PC-9 (cell line): ENCODE data around the gene GOLIM4. TPM values are rescaled to one million over a fixed set of nuclear protein-coding genes. Genes with fewer than 3 reads are reported as not detected.

ENCODE experiments used
- Bru-seq: library from RNA; stranded (reverse); fragments of 400-500 nt; gene quantifications from one replicate; lab custom pipeline; 2021; lab: Mats Ljungman, UMichigan
- BruChase-seq, 2 experiments: library from RNA; stranded (reverse); fragments of 400-500 nt; gene quantifications; one replicate each; lab custom pipeline; 2021; lab: Mats Ljungman, UMichigan
- BruUV-seq: library from RNA; stranded (reverse); fragments of 400-500 nt; replicated peaks from 2 replicates; lab custom pipeline; 2021; lab: Mats Ljungman, UMichigan
- CTCF ChIA-PET: fragments of 300-600 bp; sonication (Branson Sonifier 250); formaldehyde crosslinking; loops from one replicate; lab custom pipeline; 2022; ENCODE audit warnings: antibody characterized with exemption; lab: Charles Lee
- POLR2A ChIA-PET: fragments of 300-600 bp; sonication (Branson Sonifier 250); formaldehyde crosslinking; loops from one replicate; lab custom pipeline; 2022; ENCODE audit warnings: antibody characterized with exemption; ENCODE audit not compliant: unreplicated experiment; lab: Charles Lee
- DNase-seq, 2 experiments: peaks; one replicate each; pipeline versions ENCODE4 v3.0.0 to v3.0.0-alpha.2; 2015 to 2022; ENCODE audit warnings: mixed read lengths in 1 of 2
- H2AFZ ChIP-seq: fragments of 200-600 bp; sonication (generic); 2 replicates; pipeline ENCODE4 v1.8.1; 2017; ENCODE audit warnings: antibody characterized with exemption
- H3F3A ChIP-seq: fragments of 200-600 bp; sonication (generic); 2 replicates; pipeline ENCODE4 v1.8.1; 2017; ENCODE audit warnings: antibody characterized with exemption, mild to moderate bottlenecking, low read depth; ENCODE audit not compliant: insufficient read depth
- H3K27ac ChIP-seq: fragments of 200-600 bp; sonication (generic); 2 replicates; pipeline ENCODE4 v1.6.1; 2016; ENCODE audit warnings: mixed run types
- H3K27me3 ChIP-seq: fragments of 200-600 bp; sonication (generic); 2 replicates; pipeline ENCODE4 v1.6.1; 2016; ENCODE audit warnings: low read depth, mixed run types; ENCODE audit not compliant: insufficient read depth
- H3K36me3 ChIP-seq: fragments of 200-600 bp; sonication (generic); 2 replicates; pipeline ENCODE4 v1.6.1; 2016; ENCODE audit warnings: low read depth, mixed run types
- H3K4me1 ChIP-seq: fragments of 200-600 bp; sonication (generic); replicated peaks from 2 replicates; pipeline ENCODE4 v1.6.1; 2016; ENCODE audit warnings: mixed run types; ENCODE audit not compliant: insufficient read depth
- H3K4me2 ChIP-seq: fragments of 200-600 bp; sonication (generic); 2 replicates; pipeline ENCODE4 v1.6.1; 2017; ENCODE audit warnings: mixed run types
- H3K4me3 ChIP-seq: fragments of 200-600 bp; sonication (generic); 2 replicates; pipeline ENCODE4 v1.6.1; 2016; ENCODE audit warnings: mixed run types
- H3K79me2 ChIP-seq: fragments of 200-600 bp; sonication (generic); 2 replicates; pipeline ENCODE4 v1.6.1; 2017; ENCODE audit warnings: low read depth, mixed run types
- H3K9me2 ChIP-seq: fragments of 200-600 bp; sonication (generic); 2 replicates; pipeline ENCODE4 v1.8.1; 2017; ENCODE audit warnings: mild to moderate bottlenecking; ENCODE audit not compliant: insufficient read depth
- H3K9me3 ChIP-seq: fragments of 200-600 bp; sonication (generic); 2 replicates; pipeline ENCODE4 v1.8.1; 2016; ENCODE audit warnings: low read depth; ENCODE audit not compliant: insufficient read depth
- H4K20me1 ChIP-seq: fragments of 200-600 bp; sonication (generic); 2 replicates; pipeline ENCODE4 v1.8.1; 2017; ENCODE audit not compliant: insufficient read depth
- EZH2 ChIP-seq: fragments of 200-600 bp; sonication (generic); IDR thresholded peaks from 2 replicates; pipeline ENCODE4 v1.8.0; 2017; ENCODE audit warnings: antibody characterized with exemption, low read depth
- intact Hi-C: fragments of 100-400 bp; cut with micrococcal nuclease; formaldehyde crosslinking; loops from one replicate; pipeline ENCODE4 v1.10.0; 2022; ENCODE audit not compliant: unreplicated experiment
- long read RNA-seq: library from polyadenylated mRNA; stranded (forward); transcript quantifications from one replicate; pipeline ENCODE4 v2.0.0, GENCODE V29; 2022
- total RNA-seq: library from RNA; stranded (reverse); gene quantifications from 2 replicates; pipeline ENCODE4 v1.2.3, GENCODE V29; 2021
- TF ChIP-seq, protein P1 (sequence below): fragments of 200-600 bp; sonication (generic); conservative IDR thresholded peaks from 2 replicates; pipeline ENCODE4 v1.6.1; 2017; ENCODE audit warnings: mixed run types, antibody characterized with exemption, mild to moderate bottlenecking, moderate library complexity

The GOLIM4 gene, protein sequence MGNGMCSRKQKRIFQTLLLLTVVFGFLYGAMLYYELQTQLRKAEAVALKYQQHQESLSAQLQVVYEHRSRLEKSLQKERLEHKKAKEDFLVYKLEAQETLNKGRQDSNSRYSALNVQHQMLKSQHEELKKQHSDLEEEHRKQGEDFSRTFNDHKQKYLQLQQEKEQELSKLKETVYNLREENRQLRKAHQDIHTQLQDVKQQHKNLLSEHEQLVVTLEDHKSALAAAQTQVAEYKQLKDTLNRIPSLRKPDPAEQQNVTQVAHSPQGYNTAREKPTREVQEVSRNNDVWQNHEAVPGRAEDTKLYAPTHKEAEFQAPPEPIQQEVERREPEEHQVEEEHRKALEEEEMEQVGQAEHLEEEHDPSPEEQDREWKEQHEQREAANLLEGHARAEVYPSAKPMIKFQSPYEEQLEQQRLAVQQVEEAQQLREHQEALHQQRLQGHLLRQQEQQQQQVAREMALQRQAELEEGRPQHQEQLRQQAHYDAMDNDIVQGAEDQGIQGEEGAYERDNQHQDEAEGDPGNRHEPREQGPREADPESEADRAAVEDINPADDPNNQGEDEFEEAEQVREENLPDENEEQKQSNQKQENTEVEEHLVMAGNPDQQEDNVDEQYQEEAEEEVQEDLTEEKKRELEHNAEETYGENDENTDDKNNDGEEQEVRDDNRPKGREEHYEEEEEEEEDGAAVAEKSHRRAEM
- total RNA-seq = 10.9 and 17.5 TPM in 2 replicates
- percentile 73 among the genes with signal in this experiment for Bru-seq, nascent RNA
- percentile 79 among the genes with signal in this experiment for BruChase-seq, experiment 1, labeled RNA remaining after a 2-hour chase
- BruChase-seq, experiment 2, labeled RNA remaining after a 6-hour chase = percentile 74 among the genes with signal in this experiment
- long read RNA-seq, full-length matches to known transcripts = 7 of 17 reads
- long read RNA-seq, partial matches to known transcripts = 1 of 17 reads
- long read RNA-seq, other reads (novel, unspliced or antisense) = 9 of 17 reads

DNA sequence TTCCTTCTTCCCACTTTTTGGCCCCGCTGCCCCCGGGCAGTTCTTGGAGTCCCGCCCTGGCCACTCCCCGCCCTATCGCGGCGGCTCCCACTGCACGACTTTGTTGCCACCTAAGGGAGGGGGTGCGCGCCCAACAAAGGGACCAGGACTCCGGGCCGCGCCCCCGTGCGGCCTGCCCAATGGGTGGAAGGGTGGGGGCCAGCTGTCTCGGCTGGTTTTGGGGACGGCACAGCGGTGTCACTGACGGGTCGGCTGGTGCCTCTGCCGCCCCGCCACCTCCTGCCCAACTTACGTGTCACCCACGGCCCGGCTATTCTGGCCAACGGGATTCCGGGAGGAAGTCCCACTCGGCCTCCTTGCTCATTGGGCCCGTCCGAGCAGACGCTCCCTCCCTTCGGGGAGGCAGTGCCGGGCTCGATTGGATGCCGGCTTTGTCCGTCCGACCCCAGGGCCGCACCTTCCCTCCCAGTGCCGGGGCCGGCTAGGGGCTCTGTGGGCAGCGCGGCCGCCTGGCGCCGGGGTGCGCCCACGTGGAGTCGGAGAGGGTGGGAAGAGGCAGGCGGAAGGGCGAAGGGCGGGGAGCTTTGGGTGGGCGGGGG lies at the start of gene GOLIM4:
GOLIM4 (minus strand) TSS at position 314 of the 599 bp plus-strand sequence. CDS start 639 bp downstream, outside the sequence.
- intact Hi-C loops = loop anchor here (1.0 kb wide), 4 partner anchors 24 to 360 kb away; partner anchors contain the start of gene SERPINI1
- Histone ChIP-seq H4K20me1 (no peaks in the 10 kb centered on the region), H3K9me3 (no peaks in the 10 kb centered on the region), H3K4me1 (peaks cover 35% of the 10 kb centered on the region), H3K9me2 (no peaks in the 10 kb centered on the region), H3F3A (peaks cover 16% of the 10 kb centered on the region; the same call in 1 of the 2 replicates), H2AFZ (peak within 1 kb of the TSS; percentile 93), H3K4me2 (peak within 1 kb of the TSS; percentile 97), H3K27ac (peak within 1 kb of the TSS; percentile 67), H3K4me3 (peak within 1 kb of the TSS; percentile 92), H3K27me3 (no peaks in the 10 kb centered on the region), H3K79me2 (peaks cover 25% of the 10 kb centered on the region; the same call in 1 of the 2 replicates), H3K36me3 (no peaks in the 10 kb centered on the region)
- no peak for TF ChIP-seq EZH2
- TF ChIP-seq, protein P1, sequence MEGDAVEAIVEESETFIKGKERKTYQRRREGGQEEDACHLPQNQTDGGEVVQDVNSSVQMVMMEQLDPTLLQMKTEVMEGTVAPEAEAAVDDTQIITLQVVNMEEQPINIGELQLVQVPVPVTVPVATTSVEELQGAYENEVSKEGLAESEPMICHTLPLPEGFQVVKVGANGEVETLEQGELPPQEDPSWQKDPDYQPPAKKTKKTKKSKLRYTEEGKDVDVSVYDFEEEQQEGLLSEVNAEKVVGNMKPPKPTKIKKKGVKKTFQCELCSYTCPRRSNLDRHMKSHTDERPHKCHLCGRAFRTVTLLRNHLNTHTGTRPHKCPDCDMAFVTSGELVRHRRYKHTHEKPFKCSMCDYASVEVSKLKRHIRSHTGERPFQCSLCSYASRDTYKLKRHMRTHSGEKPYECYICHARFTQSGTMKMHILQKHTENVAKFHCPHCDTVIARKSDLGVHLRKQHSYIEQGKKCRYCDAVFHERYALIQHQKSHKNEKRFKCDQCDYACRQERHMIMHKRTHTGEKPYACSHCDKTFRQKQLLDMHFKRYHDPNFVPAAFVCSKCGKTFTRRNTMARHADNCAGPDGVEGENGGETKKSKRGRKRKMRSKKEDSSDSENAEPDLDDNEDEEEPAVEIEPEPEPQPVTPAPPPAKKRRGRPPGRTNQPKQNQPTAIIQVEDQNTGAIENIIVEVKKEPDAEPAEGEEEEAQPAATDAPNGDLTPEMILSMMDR = 0 out of 2 replicates have a peak, but pooled peaks have one; percentile 18
- peak; percentile 91 to 99 for DNase-seq
- ChIA-PET POLR2A (interaction anchor here (0.6 kb wide), 1 partner anchor 21 kb away, joined by 3 read pairs; no protein-coding TSS in a partner anchor), CTCF (interaction anchor here (1.0 kb wide), 1 partner anchor 48 kb away, joined by 3 read pairs; no protein-coding TSS in a partner anchor)
- no TSS peak for BruUV-seq

DNA sequence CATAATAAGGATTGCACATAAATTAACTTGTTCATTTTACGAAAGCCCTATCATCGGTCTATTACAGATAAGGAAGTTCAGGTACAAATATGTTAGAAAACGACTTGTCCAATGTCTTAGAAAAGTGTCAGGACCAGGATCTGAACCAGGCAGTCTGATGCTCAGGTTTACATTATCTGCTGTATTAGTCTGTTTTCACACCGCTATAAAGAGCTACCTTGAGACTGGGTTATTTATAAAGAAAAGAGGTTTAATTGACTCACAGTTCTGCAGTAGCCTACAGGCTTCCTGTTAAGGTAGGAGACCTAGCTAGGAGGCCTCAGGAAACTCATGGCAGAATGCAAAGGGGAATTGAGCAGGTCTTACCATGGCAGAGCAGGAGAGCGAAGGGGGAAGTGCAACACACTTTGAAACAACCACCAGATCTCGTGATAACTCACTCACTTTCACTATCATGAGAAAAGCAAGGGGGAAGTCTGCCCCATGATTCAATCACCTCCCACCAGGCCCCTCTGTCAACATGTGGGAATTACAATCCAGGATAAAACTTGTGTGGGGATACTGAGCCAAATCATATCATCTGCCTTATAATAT lies 45.8 kb upstream of the GOLIM4 start:
- Histone ChIP-seq H3K9me3 (no peaks in the 10 kb centered on the region), H3K27ac (no peak overlapping the region), H3K4me1 (no peaks in the 10 kb centered on the region), H3K36me3 (no peaks in the 10 kb centered on the region), H3K27me3 (no peaks in the 10 kb centered on the region), H3K79me2 (no peaks in the 10 kb centered on the region), H3K4me3 (no peak overlapping the region), H3K4me2 (no peak overlapping the region), H3K9me2 (no peaks in the 10 kb centered on the region), H2AFZ (peak overlapping the region; percentile 52; the same call in 1 of the 2 replicates), H3F3A (no peaks in the 10 kb centered on the region), H4K20me1 (no peaks in the 10 kb centered on the region)
- ChIA-PET POLR2A (no interaction called here), CTCF (no interaction called here)
- intact Hi-C loops = no loop called here
- peak in 1 of 2 experiments; percentile 4 for DNase-seq
- BruUV-seq = no TSS peak
- TF ChIP-seq, protein P1 = no peak
- TF ChIP-seq EZH2 = no peak
